ENCODE data around the gene JAKMIP1. TPM values are rescaled to one million over a fixed set of nuclear protein-coding genes. Genes with fewer than 3 reads are reported as not detected.

The JAKMIP1 gene
- total RNA-seq, 1 donor from 2014 or later, result 0.54 TPM

DNA sequence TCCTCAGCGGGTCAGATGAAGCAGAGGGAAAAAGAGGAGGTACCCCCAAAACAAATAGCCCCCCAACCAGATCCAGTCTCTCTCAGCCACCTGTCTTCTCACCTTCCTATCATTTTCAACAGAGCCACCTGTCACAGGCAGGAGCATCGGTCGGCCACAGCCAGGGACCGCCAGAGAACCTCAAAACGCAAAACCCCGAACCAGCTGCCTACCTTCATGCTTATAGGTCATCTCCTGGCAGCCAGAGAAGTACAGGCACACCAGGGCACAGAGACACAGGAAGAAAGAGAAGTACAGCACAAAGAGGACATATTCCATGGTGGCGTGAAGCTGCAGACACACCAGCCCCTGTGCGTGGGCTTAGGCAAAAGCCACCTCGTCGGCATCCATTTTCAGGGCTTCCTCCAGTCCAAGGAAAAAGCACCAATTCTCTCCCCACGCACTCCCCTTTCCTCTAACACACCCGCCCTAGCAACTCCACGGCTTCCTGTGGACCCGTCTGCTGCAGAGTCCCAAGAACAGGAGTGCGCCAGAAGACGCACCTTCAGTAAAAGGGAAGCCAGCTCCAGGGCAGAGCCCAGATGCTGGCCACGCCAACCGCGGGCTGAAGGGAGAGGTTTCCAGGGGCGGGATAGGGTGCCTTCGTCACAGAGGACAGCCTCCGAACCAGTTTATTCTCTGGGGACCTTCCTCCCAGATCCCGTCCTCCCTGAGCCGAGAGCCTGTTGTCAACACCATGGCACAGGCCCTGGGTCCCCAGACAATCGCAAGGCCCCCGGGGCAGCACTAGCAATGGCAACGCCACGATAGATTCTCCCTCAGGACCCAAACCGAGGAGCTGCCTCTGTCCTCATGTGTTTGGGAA, 130.3 kb downstream of the JAKMIP1 start:
- peaks cover 10% of the 10 kb centered on the region for H3K4me1 Mint-ChIP-seq

DNA sequence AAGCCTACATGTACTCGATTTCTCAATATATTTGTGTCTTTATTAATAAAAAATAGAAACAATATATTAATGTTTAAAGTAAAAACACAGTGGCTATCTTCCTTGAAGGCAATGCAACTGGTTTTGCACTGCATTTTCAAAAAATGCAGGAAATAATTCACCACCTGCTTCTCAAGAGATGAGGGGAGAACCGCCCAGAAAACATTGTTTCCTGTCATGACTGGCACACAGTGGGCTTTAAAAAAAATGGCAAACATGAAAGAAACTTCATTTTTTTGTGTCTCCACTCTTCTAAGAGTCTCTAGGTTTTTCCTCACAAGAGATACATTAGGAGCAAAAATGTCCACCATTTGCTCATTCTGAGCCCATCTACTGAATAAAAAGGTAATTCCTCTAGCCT, 131.4 kb downstream of the JAKMIP1 start:
- H3K4me3 Mint-ChIP-seq, result no peak overlapping the region
- TF ChIP-seq, protein P1, sequence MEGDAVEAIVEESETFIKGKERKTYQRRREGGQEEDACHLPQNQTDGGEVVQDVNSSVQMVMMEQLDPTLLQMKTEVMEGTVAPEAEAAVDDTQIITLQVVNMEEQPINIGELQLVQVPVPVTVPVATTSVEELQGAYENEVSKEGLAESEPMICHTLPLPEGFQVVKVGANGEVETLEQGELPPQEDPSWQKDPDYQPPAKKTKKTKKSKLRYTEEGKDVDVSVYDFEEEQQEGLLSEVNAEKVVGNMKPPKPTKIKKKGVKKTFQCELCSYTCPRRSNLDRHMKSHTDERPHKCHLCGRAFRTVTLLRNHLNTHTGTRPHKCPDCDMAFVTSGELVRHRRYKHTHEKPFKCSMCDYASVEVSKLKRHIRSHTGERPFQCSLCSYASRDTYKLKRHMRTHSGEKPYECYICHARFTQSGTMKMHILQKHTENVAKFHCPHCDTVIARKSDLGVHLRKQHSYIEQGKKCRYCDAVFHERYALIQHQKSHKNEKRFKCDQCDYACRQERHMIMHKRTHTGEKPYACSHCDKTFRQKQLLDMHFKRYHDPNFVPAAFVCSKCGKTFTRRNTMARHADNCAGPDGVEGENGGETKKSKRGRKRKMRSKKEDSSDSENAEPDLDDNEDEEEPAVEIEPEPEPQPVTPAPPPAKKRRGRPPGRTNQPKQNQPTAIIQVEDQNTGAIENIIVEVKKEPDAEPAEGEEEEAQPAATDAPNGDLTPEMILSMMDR (conservative IDR thresholded peaks at IDR 0.05), result no peak
- peaks cover 11% of the 10 kb centered on the region for H3K27me3 Mint-ChIP-seq (ENCODE audit: low read depth)
- no peak for DNase-seq (ENCODE audit: low read depth, low spot score)
- peaks cover 10% of the 10 kb centered on the region for H3K4me1 Mint-ChIP-seq
- no peak overlapping the region for H3K27ac Mint-ChIP-seq (ENCODE audit: unreplicated experiment)
- no peaks in the 10 kb centered on the region for H3K36me3 Mint-ChIP-seq (ENCODE audit: low read depth)
- H3K9me3 Mint-ChIP-seq, result no peaks in the 10 kb centered on the region

More for the DNA sequence above, 130.3 kb downstream of the JAKMIP1 start:
- H3K4me3 Mint-ChIP-seq, result no peak overlapping the region
- DNase-seq (ENCODE audit: low read depth, low spot score), result no peak
- no peaks in the 10 kb centered on the region for H3K9me3 Mint-ChIP-seq
- peaks cover 11% of the 10 kb centered on the region for H3K27me3 Mint-ChIP-seq (ENCODE audit: low read depth)
- no peak overlapping the region for H3K27ac Mint-ChIP-seq (ENCODE audit: unreplicated experiment)
- H3K36me3 Mint-ChIP-seq (ENCODE audit: low read depth), result no peaks in the 10 kb centered on the region
- TF ChIP-seq, protein P1 (conservative IDR thresholded peaks at IDR 0.05), result no peak

DNA sequence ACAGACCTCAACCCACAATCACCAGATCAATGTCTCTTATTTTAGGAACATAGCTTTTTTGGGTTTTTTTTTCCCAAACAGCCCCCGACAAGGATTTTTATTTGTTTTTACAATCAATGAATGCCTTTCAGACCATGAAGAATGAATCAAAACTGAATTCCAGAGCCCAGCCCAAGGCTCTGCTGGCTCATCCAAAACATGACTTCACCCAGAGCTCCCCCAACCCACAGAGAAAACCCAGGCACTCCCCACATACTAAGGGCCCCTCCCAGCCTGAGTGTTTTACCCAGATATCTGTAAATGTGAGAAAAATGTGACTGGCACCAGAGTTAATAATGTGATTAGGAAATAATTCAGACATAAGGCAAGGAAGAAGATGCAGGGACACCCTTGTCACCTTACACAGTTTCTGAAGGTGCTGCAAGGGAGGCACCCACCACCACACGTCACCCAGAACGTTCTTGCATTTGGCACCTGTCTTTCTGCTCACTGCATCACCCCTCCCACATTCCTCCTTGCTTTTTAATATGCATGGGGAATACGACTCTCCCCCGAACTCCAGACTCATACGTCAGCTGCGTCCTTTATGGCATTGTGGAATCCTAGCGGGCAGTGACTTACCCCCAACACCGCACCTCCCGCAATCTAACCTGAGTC, 134.3 kb downstream of the JAKMIP1 start:
- Mint-ChIP-seq H3K4me1 (peaks cover 10% of the 10 kb centered on the region), H3K36me3 (ENCODE audit: low read depth) (no peaks in the 10 kb centered on the region), H3K4me3 (no peak overlapping the region), H3K27me3 (ENCODE audit: low read depth) (peaks cover 5% of the 10 kb centered on the region), H3K9me3 (no peaks in the 10 kb centered on the region), H3K27ac (ENCODE audit: unreplicated experiment) (no peak overlapping the region)
- TF ChIP-seq, protein P1 (conservative IDR thresholded peaks at IDR 0.05), result no peak
- DNase-seq (ENCODE audit: low read depth, low spot score), result no peak

DNA sequence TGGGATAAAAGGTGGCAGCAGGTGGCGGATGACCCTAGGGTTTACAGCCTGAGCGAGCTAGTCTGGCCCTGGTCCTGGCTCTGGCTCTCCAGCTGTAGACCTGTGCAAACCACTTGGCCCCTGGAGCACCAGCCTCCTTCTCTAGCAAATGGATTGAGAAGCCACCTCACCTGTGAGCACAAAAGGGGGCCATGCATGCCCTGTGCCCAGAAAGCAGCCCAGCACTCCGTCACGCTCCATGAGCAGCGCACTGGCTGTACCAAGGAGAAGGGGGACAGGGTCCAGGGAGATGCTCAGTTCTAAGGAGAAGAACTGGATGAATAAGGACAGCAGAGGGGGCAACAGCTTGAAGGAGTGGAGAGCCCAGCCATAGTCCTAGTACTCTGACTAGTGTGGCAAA, 135.2 kb downstream of the JAKMIP1 start:
- H3K4me3 Mint-ChIP-seq, result no peak overlapping the region
- H3K4me1 Mint-ChIP-seq, result peaks cover 10% of the 10 kb centered on the region
- H3K27ac Mint-ChIP-seq (ENCODE audit: unreplicated experiment), result no peak overlapping the region
- DNase-seq (ENCODE audit: low read depth, low spot score), result no peak
- peaks cover 3% of the 10 kb centered on the region for H3K9me3 Mint-ChIP-seq
- TF ChIP-seq, protein P1 (conservative IDR thresholded peaks at IDR 0.05), result no peak
- H3K27me3 Mint-ChIP-seq (ENCODE audit: low read depth), result peaks cover 5% of the 10 kb centered on the region
- no peaks in the 10 kb centered on the region for H3K36me3 Mint-ChIP-seq (ENCODE audit: low read depth)

DNA sequence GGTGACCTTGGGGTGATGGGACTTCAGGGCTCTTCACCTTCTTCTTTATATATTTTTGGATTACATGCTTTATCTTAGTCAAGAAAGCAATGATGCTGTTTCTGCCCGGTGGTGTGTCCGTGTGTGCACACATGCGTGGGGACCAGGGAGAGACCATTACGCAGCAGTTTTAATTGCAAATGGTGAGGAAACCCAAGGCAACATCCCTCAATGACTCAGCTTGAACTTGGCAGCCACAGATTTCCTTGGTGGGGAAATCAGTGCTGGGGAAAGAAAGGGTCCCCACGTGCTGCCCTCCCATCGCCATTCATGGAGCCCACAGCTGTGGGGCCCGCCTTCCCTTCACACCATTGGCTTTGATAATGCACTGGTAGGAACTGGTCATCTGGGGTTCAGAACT, 136.0 kb downstream of the JAKMIP1 start:
- Mint-ChIP-seq H3K4me1 (peaks cover 10% of the 10 kb centered on the region), H3K27me3 (ENCODE audit: low read depth) (peaks cover 5% of the 10 kb centered on the region), H3K36me3 (ENCODE audit: low read depth) (no peaks in the 10 kb centered on the region), H3K27ac (ENCODE audit: unreplicated experiment) (peak overlapping the region; percentile 73), H3K4me3 (no peak overlapping the region), H3K9me3 (peaks cover 4% of the 10 kb centered on the region)
- DNase-seq (ENCODE audit: low read depth, low spot score), result no peak
- TF ChIP-seq, protein P1 (conservative IDR thresholded peaks at IDR 0.05), result no peak
